HepG2 (cell line): ENCODE results near the gene COA5. TPM values are rescaled to one million over a fixed set of nuclear protein-coding genes. Genes with fewer than 3 reads are reported as not detected.

ENCODE experiments used
- ATAC-seq: fragments of 200-7000 bp; cut with Tn5 transposase; 3 replicates; pipeline ENCODE4 v1.9.1; 2020; ENCODE audit warnings: mild to moderate bottlenecking, moderate library complexity
- BruUV-seq: library from RNA; stranded (reverse); fragments of 400-500 nt; replicated peaks from 2 replicates; lab custom pipeline; 2021; lab: Mats Ljungman, UMichigan
- CTCF ChIA-PET: fragments of 300-600 bp; formaldehyde crosslinking; extraction: SDS; loops from one replicate; lab custom pipeline; 2021; ENCODE audit warnings: low total read pairs, inconsistent platforms, low intra/inter-chr PET ratio; lab: Yijun Ruan, JAX
- POLR2A ChIA-PET: fragments of 350-600 bp; sonication (Branson Sonifier 250); formaldehyde crosslinking; loops from one replicate; lab custom pipeline; 2020; ENCODE audit warnings: antibody characterized with exemption, inconsistent platforms; lab: Yijun Ruan, JAX
- DNase-seq: peaks from one replicate; pipeline ENCODE4 v3.0.0-alpha.2; 2015; ENCODE audit warnings: low spot score
- FAIRE-seq: peaks from 3 replicates; lab custom pipeline; 2011; peaks lifted over from hg19 to GRCh38; lab: Jason Lieb, UNC
- H2AFZ ChIP-seq: one replicate; pipeline ENCODE4 v1.6.1; 2011; ENCODE audit warnings: low read length, inconsistent platforms
- H3K27ac ChIP-seq: fragments of 300-600 bp; 3 replicates; pipeline ENCODE4 v1.8.0; 2011; ENCODE audit warnings: mixed run types, mild to moderate bottlenecking, mixed read lengths, low read length, inconsistent platforms; ENCODE audit not compliant: insufficient read depth; ENCODE audit errors: extremely low read length
- H3K27me3 ChIP-seq, 2 experiments: fragments of 200-600 bp in 1 of 2; 2 replicates in 1 of 2; 3 replicates in 1 of 2; pipeline versions ENCODE4 v1.6.0 to v1.8.0; 2011; ENCODE audit warnings: low read length in 2 of 2, mild to moderate bottlenecking in 2 of 2, moderate library complexity in 2 of 2, inconsistent platforms in 1 of 2; ENCODE audit not compliant: insufficient read depth in 2 of 2, control insufficient read depth in 1 of 2
- H3K36me3 ChIP-seq, 2 experiments: fragments of 200-600 bp in 1 of 2; replicated peaks in 1 of 2; 2 replicates in 1 of 2; 3 replicates in 1 of 2; pipeline versions ENCODE4 v1.5.1 to v1.8.0; 2011; ENCODE audit warnings: low read length in 2 of 2, inconsistent platforms in 1 of 2; ENCODE audit not compliant: insufficient read depth in 2 of 2, control insufficient read depth in 1 of 2
- H3K4me1 ChIP-seq: 2 replicates; pipeline ENCODE4 v1.5.1; 2012; ENCODE audit warnings: low read length, inconsistent platforms; ENCODE audit not compliant: insufficient read depth
- H3K4me2 ChIP-seq: 2 replicates; pipeline ENCODE4 v1.6.0; 2011; ENCODE audit warnings: low read depth, low read length, inconsistent platforms
- H3K4me3 ChIP-seq, 3 experiments: fragments of 200-600 bp in 1 of 3; sonication (generic), shearing (Covaris generic) in 1 of 3; replicated peaks in 1 of 3; 2 replicates each; pipeline ENCODE4 v1.5.1; 2011 to 2016; ENCODE audit warnings: low read length in 3 of 3, inconsistent platforms in 2 of 3, low read depth in 2 of 3, mild to moderate bottlenecking in 2 of 3, control low read depth in 1 of 3, mixed read lengths in 1 of 3; ENCODE audit not compliant: insufficient read depth in 1 of 3
- H3K79me2 ChIP-seq: one replicate; pipeline ENCODE4 v1.6.1; 2011; ENCODE audit warnings: low read length, inconsistent platforms; ENCODE audit not compliant: insufficient read depth
- H3K9ac ChIP-seq: 2 replicates; pipeline ENCODE4 v1.6.0; 2011; ENCODE audit warnings: mild to moderate bottlenecking, low read depth, low read length, inconsistent platforms; ENCODE audit not compliant: insufficient read depth
- H3K9me3 ChIP-seq: 2 replicates; pipeline ENCODE4 v1.5.1; 2012; ENCODE audit warnings: mild to moderate bottlenecking, low read length
- H4K20me1 ChIP-seq: 2 replicates; pipeline ENCODE4 v1.6.0; 2011; ENCODE audit warnings: inconsistent platforms, mild to moderate bottlenecking, low read length, moderate library complexity; ENCODE audit not compliant: insufficient read depth
- DBP ChIP-seq: sonication (generic); formaldehyde crosslinking; IDR thresholded peaks from 2 replicates; pipeline ENCODE4 v1.4.0; 2020; ENCODE audit warnings: missing genetic modification reagents; ENCODE audit errors: not compliant biosample characterization
- KLF11 ChIP-seq: IDR thresholded peaks from 2 replicates; pipeline ENCODE4 v1.6.1; 2016; ENCODE audit warnings: missing compliant biosample characterization
- NFKBIZ ChIP-seq: IDR thresholded peaks from 2 replicates; pipeline ENCODE4 v1.6.1; 2018; ENCODE audit warnings: missing genetic modification reagents, missing compliant biosample characterization
- NONO ChIP-seq, 2 experiments: fragments of 450-650 bp in 1 of 2; sonication (generic) in 1 of 2; formaldehyde crosslinking in 1 of 2; IDR thresholded peaks in 1 of 2; conservative IDR thresholded peaks in 1 of 2; 2 replicates each; pipeline versions ENCODE4 v1.6.1 to v1.8.0; 2017 to 2022; ENCODE audit warnings: mild to moderate bottlenecking in 1 of 2, missing genetic modification reagents in 1 of 2, moderate library complexity in 1 of 2
- PREB ChIP-seq: sonication (generic); formaldehyde crosslinking; IDR thresholded peaks from 2 replicates; pipeline ENCODE4 v1.4.0; 2020; ENCODE audit warnings: missing genetic modification reagents
- TCF7 ChIP-seq: sonication (generic); IDR thresholded peaks from 2 replicates; pipeline ENCODE4 v1.6.1; 2016; ENCODE audit warnings: antibody characterized with exemption, low read depth
- ZBTB26 ChIP-seq: IDR thresholded peaks from 2 replicates; pipeline ENCODE4 v1.6.1; 2016; ENCODE audit warnings: missing compliant biosample characterization, missing genetic modification reagents, borderline replicate concordance
- ZNF160 ChIP-seq: sonication (generic); formaldehyde crosslinking; IDR thresholded peaks from 2 replicates; pipeline ENCODE4 v1.8.0; 2022; ENCODE audit warnings: mild to moderate bottlenecking, inconsistent platforms, missing genetic modification reagents
- ZNF292 ChIP-seq: sonication (generic); formaldehyde crosslinking; IDR thresholded peaks from 2 replicates; pipeline ENCODE4 v1.8.1; 2022; ENCODE audit warnings: mild to moderate bottlenecking, low read depth, missing genetic modification reagents, borderline replicate concordance
- ZNF564 ChIP-seq: sonication (generic); formaldehyde crosslinking; IDR thresholded peaks from 2 replicates; pipeline ENCODE4 v1.8.1; 2023; ENCODE audit warnings: mild to moderate bottlenecking, missing genetic modification reagents
- ZNF816 ChIP-seq: sonication (generic); formaldehyde crosslinking; IDR thresholded peaks from 2 replicates; pipeline ENCODE4 v1.8.0; 2022; ENCODE audit warnings: missing genetic modification reagents, mild to moderate bottlenecking, borderline replicate concordance
- WGBS: methylation state at CpG from one replicate; pipeline ENCODE4 v1.1.6; 2017; ENCODE audit warnings: low lambda C conversion rate; 5-methylcytosine and 5-hydroxymethylcytosine counted together
- in situ Hi-C: cut with HindIII; loops from 2 replicates; pipeline ENCODE4 v1.10.0; 2017; ENCODE audit warnings: low pct_unique_long_range_greater_than_20kb; ENCODE audit not compliant: extremely low pct_ligation_motif_present
- intact Hi-C: fragments of 100-400 bp; cut with micrococcal nuclease; formaldehyde crosslinking; loops from one replicate; pipeline ENCODE4 v1.10.0; 2022; ENCODE audit not compliant: unreplicated experiment
- polyA plus RNA-seq, 8 experiments: library from polyadenylated mRNA; depleted of rRNA in 3 of 8; stranded (reverse) in 7 of 8; unstranded in 1 of 8; fragments of >200 nt; fragmentation: Illumina TruSeq in 4 of 8; extraction: Trizol in 4 of 8; gene quantifications; 2 replicates each; pipeline versions ENCODE4 v1.2.1 to v1.2.3, GENCODE V29; 2011 to 2016; ENCODE audit warnings: low read depth in 4 of 8, missing spikeins in 1 of 8, mixed read lengths in 1 of 8; ENCODE audit not compliant: insufficient read depth in 1 of 8
- total RNA-seq, 5 experiments: library from RNA; depleted of rRNA; stranded (reverse); fragments of >200 nt; fragmentation: Illumina TruSeq; extraction: Trizol; gene quantifications; 2 replicates each; pipeline ENCODE4 v1.2.3, GENCODE V29; 2016; ENCODE audit warnings: low read depth in 1 of 5
- TF ChIP-seq, protein P1 (sequence below): sonication (generic); formaldehyde crosslinking; IDR thresholded peaks from 2 replicates; pipeline ENCODE4 v1.5.1; 2020; ENCODE audit warnings: missing genetic modification reagents, mild to moderate bottlenecking, borderline replicate concordance
- TF ChIP-seq, protein P2 (sequence below): sonication (generic); formaldehyde crosslinking; conservative IDR thresholded peaks from 2 replicates; pipeline ENCODE4 v1.4.0; 2020; ENCODE audit warnings: missing genetic modification reagents
- TF ChIP-seq, protein P3 (sequence below): IDR thresholded peaks from 2 replicates; pipeline ENCODE4 v1.6.1; 2016; ENCODE audit warnings: missing genetic modification reagents, missing compliant biosample characterization

COA5 gene
- total and polyA plus RNA-seq, 2 of the 13 experiments (the other 11 are each of a cell fraction or from before 2014, with no cell fraction given) = 43.6 to 64.5 TPM

DNA sequence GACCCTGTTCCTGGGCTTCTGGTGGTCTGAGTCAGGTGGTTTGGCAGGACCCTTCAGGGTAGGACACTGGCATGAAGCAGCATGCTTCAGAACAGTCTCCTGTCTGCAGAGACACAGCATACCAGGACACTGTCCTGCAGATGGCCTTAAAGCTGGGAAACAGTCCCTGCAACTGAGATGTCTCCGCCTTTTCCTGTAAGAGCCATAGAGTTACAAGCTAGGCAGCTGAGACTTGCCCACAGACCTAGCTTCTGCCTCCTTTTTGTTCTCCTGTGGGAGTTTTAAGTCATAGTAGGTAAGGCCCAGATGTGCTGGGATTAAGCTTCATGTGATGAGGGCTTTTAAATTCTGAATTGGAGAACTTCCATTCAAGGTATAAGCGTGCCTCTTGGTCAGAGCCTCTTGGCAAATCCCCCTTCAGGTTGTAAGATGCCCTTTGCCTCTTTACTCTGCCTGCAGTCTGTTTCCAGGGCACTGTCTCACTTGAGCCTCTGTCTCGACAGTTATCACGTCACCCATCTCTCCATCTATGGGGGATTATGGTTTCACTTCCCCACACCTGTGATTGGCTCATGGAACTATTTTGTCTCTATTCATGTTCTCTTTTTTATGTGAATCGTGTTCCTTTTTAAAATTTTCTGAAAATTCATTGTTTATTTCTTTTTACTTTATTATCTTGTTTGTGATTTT is 51.8 kb downstream of the COA5 start:
- H2AFZ ChIP-seq = no peak overlapping the region
- POLR2A ChIA-PET = no interaction called here
- 94% methylated on average over 5 of the region's 5 CpGs for WGBS
- H3K9ac ChIP-seq = no peak overlapping the region
- H3K9me3 ChIP-seq = no peaks in the 10 kb centered on the region
- peaks cover 14% of the 10 kb centered on the region; the same call in 1 of the 2 replicates for H3K4me1 ChIP-seq
- ATAC-seq (no peak), DNase-seq (no peak), FAIRE-seq (no peak)
- H4K20me1 ChIP-seq = no peaks in the 10 kb centered on the region
- H3K4me3 ChIP-seq = no peak overlapping the region
- H3K27me3 ChIP-seq = no peaks in the 10 kb centered on the region
- no peak overlapping the region for H3K27ac ChIP-seq
- H3K36me3 ChIP-seq = peaks cover 11 to 18% of the 10 kb centered on the region in 2 experiments
- no peak overlapping the region for H3K4me2 ChIP-seq
- CTCF ChIA-PET = no interaction called here
- H3K79me2 ChIP-seq = no peaks in the 10 kb centered on the region
- intact Hi-C loops = no loop called here
- in situ Hi-C loops = no loop called here
- no TSS peak for BruUV-seq
- no peak for TF ChIP-seq ZNF564
- no peak for TF ChIP-seq ZNF816
- TF ChIP-seq PREB (CRISPR knock-in tag) = no peak
- TF ChIP-seq KLF11 (CRISPR knock-in tag) = no peak
- TF ChIP-seq, protein P1, sequence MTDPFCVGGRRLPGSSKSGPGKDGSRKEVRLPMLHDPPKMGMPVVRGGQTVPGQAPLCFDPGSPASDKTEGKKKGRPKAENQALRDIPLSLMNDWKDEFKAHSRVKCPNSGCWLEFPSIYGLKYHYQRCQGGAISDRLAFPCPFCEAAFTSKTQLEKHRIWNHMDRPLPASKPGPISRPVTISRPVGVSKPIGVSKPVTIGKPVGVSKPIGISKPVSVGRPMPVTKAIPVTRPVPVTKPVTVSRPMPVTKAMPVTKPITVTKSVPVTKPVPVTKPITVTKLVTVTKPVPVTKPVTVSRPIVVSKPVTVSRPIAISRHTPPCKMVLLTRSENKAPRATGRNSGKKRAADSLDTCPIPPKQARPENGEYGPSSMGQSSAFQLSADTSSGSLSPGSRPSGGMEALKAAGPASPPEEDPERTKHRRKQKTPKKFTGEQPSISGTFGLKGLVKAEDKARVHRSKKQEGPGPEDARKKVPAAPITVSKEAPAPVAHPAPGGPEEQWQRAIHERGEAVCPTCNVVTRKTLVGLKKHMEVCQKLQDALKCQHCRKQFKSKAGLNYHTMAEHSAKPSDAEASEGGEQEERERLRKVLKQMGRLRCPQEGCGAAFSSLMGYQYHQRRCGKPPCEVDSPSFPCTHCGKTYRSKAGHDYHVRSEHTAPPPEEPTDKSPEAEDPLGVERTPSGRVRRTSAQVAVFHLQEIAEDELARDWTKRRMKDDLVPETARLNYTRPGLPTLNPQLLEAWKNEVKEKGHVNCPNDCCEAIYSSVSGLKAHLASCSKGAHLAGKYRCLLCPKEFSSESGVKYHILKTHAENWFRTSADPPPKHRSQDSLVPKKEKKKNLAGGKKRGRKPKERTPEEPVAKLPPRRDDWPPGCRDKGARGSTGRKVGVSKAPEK (CRISPR knock-in tag) = no peak
- TF ChIP-seq ZNF292 (CRISPR knock-in tag) = no peak
- TF ChIP-seq ZNF160 = no peak
- no peak for TF ChIP-seq NONO (IDR thresholded peaks at IDR 0.05)
- TF ChIP-seq NONO (CRISPR knock-in tag; conservative IDR thresholded peaks at IDR 0.05) = no peak
- no peak for TF ChIP-seq TCF7
- TF ChIP-seq ZBTB26 (CRISPR knock-in tag) = no peak
- TF ChIP-seq DBP (CRISPR knock-in tag) = no peak
- TF ChIP-seq, protein P2, sequence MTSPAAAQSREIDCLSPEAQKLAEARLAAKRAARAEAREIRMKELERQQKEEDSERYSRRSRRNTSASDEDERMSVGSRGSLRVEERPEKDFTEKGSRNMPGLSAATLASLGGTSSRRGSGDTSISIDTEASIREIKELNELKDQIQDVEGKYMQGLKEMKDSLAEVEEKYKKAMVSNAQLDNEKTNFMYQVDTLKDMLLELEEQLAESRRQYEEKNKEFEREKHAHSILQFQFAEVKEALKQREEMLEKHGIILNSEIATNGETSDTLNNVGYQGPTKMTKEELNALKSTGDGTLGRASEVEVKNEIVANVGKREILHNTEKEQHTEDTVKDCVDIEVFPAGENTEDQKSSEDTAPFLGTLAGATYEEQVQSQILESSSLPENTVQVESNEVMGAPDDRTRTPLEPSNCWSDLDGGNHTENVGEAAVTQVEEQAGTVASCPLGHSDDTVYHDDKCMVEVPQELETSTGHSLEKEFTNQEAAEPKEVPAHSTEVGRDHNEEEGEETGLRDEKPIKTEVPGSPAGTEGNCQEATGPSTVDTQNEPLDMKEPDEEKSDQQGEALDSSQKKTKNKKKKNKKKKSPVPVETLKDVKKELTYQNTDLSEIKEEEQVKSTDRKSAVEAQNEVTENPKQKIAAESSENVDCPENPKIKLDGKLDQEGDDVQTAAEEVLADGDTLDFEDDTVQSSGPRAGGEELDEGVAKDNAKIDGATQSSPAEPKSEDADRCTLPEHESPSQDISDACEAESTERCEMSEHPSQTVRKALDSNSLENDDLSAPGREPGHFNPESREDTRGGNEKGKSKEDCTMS = no peak
- TF ChIP-seq, protein P3, sequence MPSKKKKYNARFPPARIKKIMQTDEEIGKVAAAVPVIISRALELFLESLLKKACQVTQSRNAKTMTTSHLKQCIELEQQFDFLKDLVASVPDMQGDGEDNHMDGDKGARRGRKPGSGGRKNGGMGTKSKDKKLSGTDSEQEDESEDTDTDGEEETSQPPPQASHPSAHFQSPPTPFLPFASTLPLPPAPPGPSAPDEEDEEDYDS (CRISPR knock-in tag) = no peak
- no peak for TF ChIP-seq NFKBIZ (CRISPR knock-in tag)
